Cardiac muscle cell (in vitro differentiated cells and primary cell): Measurements from ENCODE around the gene EMP2. TPM values are rescaled to one million over a fixed set of nuclear protein-coding genes. Genes with fewer than 3 reads are reported as not detected.
A peak's percentile ranks its signal among the peaks of the same experiment; 100 is the strongest.

Experiments used
- DNase-seq, 2 donors: peaks; one replicate each; pipeline versions ENCODE4 v3.0.0 to v3.0.0-alpha.2; 2010 to 2017; ENCODE audit warnings: low read depth in 1 of 2, low spot score in 1 of 2
- H3K27ac ChIP-seq: fragments of 200-600 bp; sonication (generic); 2 replicates; pipeline ENCODE4 v1.5.1; 2016
- H3K27me3 ChIP-seq: fragments of 200-600 bp; sonication (generic); 2 replicates; pipeline ENCODE4 v1.6.0; 2016; ENCODE audit warnings: control low read depth
- H3K36me3 ChIP-seq: fragments of 200-600 bp; sonication (generic); 2 replicates; pipeline ENCODE4 v1.5.1; 2016; ENCODE audit warnings: control low read depth
- H3K4me1 ChIP-seq: fragments of 200-600 bp; sonication (generic); 2 replicates; pipeline ENCODE4 v1.8.1; 2017; ENCODE audit warnings: low read depth, mild to moderate bottlenecking, mixed run types
- H3K4me3 ChIP-seq: fragments of 200-600 bp; sonication (generic); 2 replicates; pipeline ENCODE4 v1.5.1; 2016; ENCODE audit warnings: mild to moderate bottlenecking
- H3K9me3 ChIP-seq: fragments of 200-600 bp; sonication (generic); 2 replicates; pipeline ENCODE4 v1.5.1; 2017; ENCODE audit warnings: low read depth, mild to moderate bottlenecking, control low read depth
- CTCF ChIP-seq: IDR thresholded peaks from 2 replicates; pipeline ENCODE4 v1.5.1; 2012; ENCODE audit warnings: low read depth, mild to moderate bottlenecking, low read length
- polyA plus RNA-seq: library from polyadenylated mRNA; unstranded; fragments of >200 nt; fragmentation: Nextera tagmentation; extraction: Ambion mirVana; gene quantifications from 2 replicates; pipeline ENCODE4 v1.2.1, GENCODE V29; 2016
- total RNA-seq: library from RNA; depleted of rRNA; stranded (reverse); fragments of >200 nt; gene quantifications from 2 replicates; pipeline ENCODE4 v1.2.3, GENCODE V29; 2016

EMP2 gene, protein sequence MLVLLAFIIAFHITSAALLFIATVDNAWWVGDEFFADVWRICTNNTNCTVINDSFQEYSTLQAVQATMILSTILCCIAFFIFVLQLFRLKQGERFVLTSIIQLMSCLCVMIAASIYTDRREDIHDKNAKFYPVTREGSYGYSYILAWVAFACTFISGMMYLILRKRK
- total RNA-seq (40.9 and 47.5 TPM in 2 replicates), polyA plus RNA-seq (146 and 151 TPM in 2 replicates)

- peak; percentile 78 to 92 for DNase-seq
- Histone ChIP-seq H3K4me3 (peak within 1 kb of the TSS; percentile 54), H3K27ac (peak within 1 kb of the TSS; percentile 90), H3K27me3 (no peaks in the 10 kb centered on the region), H3K36me3 (no peaks in the 10 kb centered on the region), H3K9me3 (no peaks in the 10 kb centered on the region), H3K4me1 (peaks cover 40% of the 10 kb centered on the region)
- TF ChIP-seq CTCF = peak; percentile 70
These were observed at the start of gene EMP2 for GRCh38 chr16:10579965-10580882. TSS of gene EMP2 (minus strand) at chr16:10580598. CDS start at chr16:10547617, 32,981 bp downstream.

- Histone ChIP-seq H3K27me3 (no peaks in the 10 kb centered on the region), H3K36me3 (no peaks in the 10 kb centered on the region), H3K4me1 (no peaks in the 10 kb centered on the region), H3K27ac (no peak overlapping the region), H3K4me3 (no peak overlapping the region), H3K9me3 (no peaks in the 10 kb centered on the region)
- no peak for DNase-seq
- TF ChIP-seq CTCF = no peak
These were observed 49.2 kb upstream of the EMP2 start for GRCh38 chr16:10629592-10629963.

GRCh38 chr16:10625595-10626357 lies 45.4 kb upstream of the EMP2 start:
- H3K36me3 ChIP-seq = no peaks in the 10 kb centered on the region

DNA sequence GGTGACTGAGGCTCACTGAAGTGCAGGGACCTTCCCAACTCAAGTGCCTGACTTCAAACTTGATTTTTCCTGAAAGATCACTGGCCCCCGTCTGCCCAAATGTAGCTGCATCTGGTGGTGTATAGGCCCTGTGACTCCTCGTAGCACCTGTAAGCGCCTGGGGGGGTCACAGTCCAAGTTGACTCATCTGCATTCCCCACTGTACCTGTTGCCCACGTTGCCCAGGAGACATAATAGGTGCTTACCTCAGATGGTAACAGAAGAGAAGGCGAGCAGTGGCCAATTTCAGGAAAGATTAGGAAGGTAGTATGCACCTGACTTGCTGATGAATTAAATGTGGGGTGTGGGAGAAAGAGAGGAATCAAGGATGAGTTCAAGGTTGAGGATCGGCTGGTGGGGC lies 44.1 kb upstream of the EMP2 start:
- H3K9me3 ChIP-seq = no peaks in the 10 kb centered on the region
- no peak for TF ChIP-seq CTCF

More at GRCh38 chr16:10625595-10626357, 45.4 kb upstream of the EMP2 start:
- Histone ChIP-seq H3K27me3 (no peaks in the 10 kb centered on the region), H3K9me3 (no peaks in the 10 kb centered on the region), H3K27ac (no peak overlapping the region), H3K4me1 (peaks cover 11% of the 10 kb centered on the region), H3K4me3 (no peak overlapping the region)
- DNase-seq = no peak
- TF ChIP-seq CTCF = no peak

GRCh38 chr16:10623059-10623458 lies 42.7 kb upstream of the EMP2 start:
- Histone ChIP-seq H3K36me3 (no peaks in the 10 kb centered on the region), H3K27ac (peak overlapping the region; percentile 98), H3K4me1 (peaks cover 25% of the 10 kb centered on the region), H3K4me3 (no peak overlapping the region), H3K9me3 (no peaks in the 10 kb centered on the region), H3K27me3 (no peaks in the 10 kb centered on the region)
- no peak for DNase-seq
- no peak for TF ChIP-seq CTCF

More for the DNA sequence above, 44.1 kb upstream of the EMP2 start:
- H3K27ac ChIP-seq = no peak overlapping the region
- peaks cover 11% of the 10 kb centered on the region for H3K4me1 ChIP-seq
- H3K4me3 ChIP-seq = no peak overlapping the region
- H3K36me3 ChIP-seq = no peaks in the 10 kb centered on the region
- no peaks in the 10 kb centered on the region for H3K27me3 ChIP-seq
- DNase-seq = no peak
